ENCODE measurements around the gene TBC1D22A.

Gene TBC1D22A

GRCh38 chr22:46953968-46954765 is 191.7 kb downstream of the TBC1D22A start:
- H3K4me3 ChIP-seq (ENCODE audit: low read length): no peak overlapping the region
- no peak for TF ChIP-seq ZNF274 (IDR thresholded peaks at IDR 0.05; ENCODE audit: low read depth, low read length)

DNA sequence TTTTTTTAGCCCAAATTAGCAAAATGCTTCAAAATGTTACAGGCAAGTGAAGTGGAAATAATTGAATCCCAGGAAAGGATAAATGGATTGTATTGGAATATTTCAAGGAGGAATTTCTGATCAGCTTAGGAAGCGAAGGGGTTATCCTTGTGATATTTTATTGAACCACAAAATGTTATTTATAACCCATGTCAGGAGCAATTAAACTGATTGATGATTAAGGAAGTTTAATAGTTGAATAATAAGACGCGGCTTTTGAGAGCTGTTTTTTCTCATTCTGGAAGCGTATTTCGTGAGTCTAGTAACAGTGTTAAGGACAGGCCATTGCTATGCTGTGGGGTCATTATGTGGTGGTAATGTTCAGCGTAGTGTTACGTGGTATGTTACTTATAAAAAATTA is 192.3 kb downstream of the TBC1D22A start:
- TF ChIP-seq ZNF274 (IDR thresholded peaks at IDR 0.05; ENCODE audit: low read depth, low read length): no peak

GRCh38 chr22:46956498-46957215 is 194.2 kb downstream of the TBC1D22A start:
- no peak overlapping the region for H3K4me3 ChIP-seq (ENCODE audit: low read length)
- no peak for TF ChIP-seq ZNF274 (IDR thresholded peaks at IDR 0.05; ENCODE audit: low read depth, low read length)

More for the DNA sequence above, 192.3 kb downstream of the TBC1D22A start:
- H3K4me3 ChIP-seq (ENCODE audit: low read length): no peak overlapping the region

DNA sequence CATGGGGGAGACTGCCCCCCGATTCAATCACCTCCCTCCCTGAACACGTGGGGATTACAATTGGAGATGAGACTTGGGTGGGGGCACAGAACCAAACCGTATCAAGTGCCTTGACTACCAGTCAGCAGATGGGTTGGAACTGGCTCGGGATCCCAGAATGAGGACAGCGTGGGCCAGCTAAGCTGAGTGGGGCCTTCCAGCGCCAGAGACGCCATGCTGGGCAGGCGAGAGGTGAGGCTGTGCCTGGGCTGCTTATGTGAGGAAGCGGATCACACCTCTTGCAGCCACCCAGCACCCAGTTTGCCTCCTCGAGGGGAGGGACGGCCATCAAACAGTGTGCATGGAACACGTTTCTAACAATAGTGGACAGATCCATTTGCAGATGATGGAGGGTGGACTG is 195.1 kb downstream of the TBC1D22A start:
- H3K4me3 ChIP-seq (ENCODE audit: low read length): no peak overlapping the region
- TF ChIP-seq ZNF274 (IDR thresholded peaks at IDR 0.05; ENCODE audit: low read depth, low read length): no peak

GRCh38 chr22:46958191-46958590 is 195.7 kb downstream of the TBC1D22A start:
- no peak overlapping the region for H3K4me3 ChIP-seq (ENCODE audit: low read length)
- TF ChIP-seq ZNF274 (IDR thresholded peaks at IDR 0.05; ENCODE audit: low read depth, low read length): no peak

- no peak for TF ChIP-seq ZNF274 (IDR thresholded peaks at IDR 0.05; ENCODE audit: low read depth, low read length)
- no peak overlapping the region for H3K4me3 ChIP-seq (ENCODE audit: low read length)
Observed at GRCh38 chr22:46958658-46959057, 196.2 kb downstream of the TBC1D22A start.

DNA sequence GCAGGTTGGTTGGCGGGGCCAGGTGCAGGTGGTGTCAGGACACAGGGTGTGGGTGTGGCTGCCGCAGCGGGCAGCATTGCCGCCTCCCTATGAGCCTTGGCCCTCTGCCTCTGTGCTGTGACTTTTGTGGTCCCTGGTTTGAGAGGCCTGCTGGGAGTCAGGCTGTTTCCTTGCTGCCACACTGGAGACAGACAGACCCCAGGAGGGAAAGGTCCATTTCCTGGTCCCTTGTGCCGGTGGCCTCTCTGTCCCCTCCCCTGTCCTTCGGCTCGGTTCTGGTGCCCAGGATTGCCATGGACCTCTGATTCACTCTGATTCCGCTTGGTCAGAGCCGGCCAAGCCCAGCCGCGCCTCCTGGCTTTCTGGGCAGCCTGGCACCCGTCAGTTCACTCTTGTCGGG is 196.9 kb downstream of the TBC1D22A start:
- no peak for TF ChIP-seq ZNF274 (IDR thresholded peaks at IDR 0.05; ENCODE audit: low read depth, low read length)
- H3K4me3 ChIP-seq (ENCODE audit: low read length): no peak overlapping the region

DNA sequence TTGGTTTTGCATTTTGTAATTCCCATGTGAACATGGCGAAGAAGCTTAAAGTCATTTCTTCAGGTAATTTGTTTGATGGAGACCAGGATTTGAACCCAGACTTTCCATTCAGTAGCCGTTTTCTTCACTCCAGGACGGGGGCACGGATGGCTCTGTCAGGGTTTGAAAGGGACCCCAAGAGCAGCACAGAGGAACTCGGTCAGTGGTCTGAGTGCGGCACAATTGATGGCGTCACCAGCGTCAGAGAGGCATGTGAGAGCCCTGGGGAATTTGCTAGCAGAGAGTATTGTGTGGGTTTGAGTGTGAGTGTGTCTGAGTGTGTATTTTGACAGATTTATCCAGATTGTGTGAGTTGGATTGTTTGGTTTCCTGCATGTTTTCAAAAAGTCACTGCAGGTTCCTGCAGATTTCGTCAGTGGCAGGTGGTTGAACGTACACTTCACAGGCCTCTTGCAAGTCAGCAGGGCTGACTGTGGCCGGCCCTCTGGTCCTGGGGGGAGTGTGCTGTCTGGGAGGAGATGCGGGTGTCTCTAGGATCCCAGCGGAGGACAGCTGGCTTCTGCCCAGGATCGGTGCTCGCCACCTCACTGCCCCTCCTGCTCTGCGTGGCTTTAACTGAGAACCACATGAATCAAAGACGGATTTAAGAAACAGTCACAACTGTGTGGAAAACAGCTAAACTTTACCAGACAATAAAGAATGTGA is 199.3 kb downstream of the TBC1D22A start:
- H3K4me3 ChIP-seq (ENCODE audit: low read length): no peak overlapping the region
- TF ChIP-seq ZNF274 (IDR thresholded peaks at IDR 0.05; ENCODE audit: low read depth, low read length): no peak

DNA sequence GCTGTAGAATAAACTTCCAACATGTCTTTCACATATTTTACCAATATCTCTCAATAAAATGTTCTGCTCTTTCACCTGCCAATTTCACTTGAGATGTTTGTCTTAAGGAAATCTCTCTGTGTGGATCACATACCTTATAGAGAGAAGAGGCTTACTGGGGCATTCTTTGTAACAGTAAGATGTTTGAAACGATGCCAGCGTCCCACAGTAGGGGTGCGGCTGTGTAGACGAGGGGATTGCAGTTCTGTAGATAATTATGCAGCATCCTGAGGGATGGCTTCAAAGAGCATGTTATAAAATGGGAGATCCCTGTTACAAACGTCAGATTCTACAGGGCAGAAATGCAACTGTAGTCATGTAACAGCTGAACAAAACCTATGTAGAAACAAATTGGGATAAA is 200.0 kb downstream of the TBC1D22A start:
- no peak overlapping the region for H3K4me3 ChIP-seq (ENCODE audit: low read length)
- TF ChIP-seq ZNF274 (IDR thresholded peaks at IDR 0.05; ENCODE audit: low read depth, low read length): no peak

- no peak for TF ChIP-seq ZNF274 (IDR thresholded peaks at IDR 0.05; ENCODE audit: low read depth, low read length)
- H3K4me3 ChIP-seq (ENCODE audit: low read length): no peak overlapping the region
Observed at GRCh38 chr22:46963672-46964545, 201.5 kb downstream of the TBC1D22A start.

DNA sequence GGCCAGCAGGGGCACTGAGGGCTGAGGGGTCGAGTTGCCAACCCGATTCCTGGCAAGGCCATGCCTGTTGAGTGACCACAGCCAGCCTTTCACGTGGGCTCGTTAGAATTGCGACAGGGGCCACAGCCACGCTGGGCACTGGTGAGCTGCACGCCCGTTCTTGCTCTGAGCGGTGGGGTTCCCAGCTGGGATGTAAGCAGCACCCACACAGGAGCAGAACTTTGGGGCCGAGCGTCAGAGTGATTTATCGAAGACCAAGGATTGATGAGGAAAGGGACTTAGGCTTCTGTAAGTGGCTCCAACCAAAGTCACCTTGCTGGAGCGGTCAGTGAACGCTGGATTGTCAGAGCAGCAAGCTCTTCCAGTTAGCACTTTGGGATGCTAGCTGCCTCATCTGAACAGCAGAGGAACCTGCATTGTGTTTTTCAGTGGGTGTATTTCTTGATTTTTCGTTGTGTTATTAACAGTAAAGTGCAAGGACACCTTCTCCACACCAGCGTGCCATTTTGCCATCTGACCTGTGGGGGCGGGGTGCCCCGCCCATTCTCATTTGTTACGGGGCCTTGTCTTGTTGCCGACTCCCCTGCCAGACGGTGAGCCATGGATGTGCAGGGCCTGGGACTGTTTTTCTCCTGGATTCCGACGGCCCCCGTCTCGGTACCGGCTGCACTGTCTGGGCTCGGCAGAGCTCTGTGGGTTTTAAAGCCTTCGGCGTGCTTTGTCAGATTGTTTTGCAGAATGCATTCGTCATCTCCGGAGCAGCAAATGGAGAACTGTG is 202.5 kb downstream of the TBC1D22A start:
- TF ChIP-seq ZNF274 (IDR thresholded peaks at IDR 0.05; ENCODE audit: low read depth, low read length): no peak
- no peak overlapping the region for H3K4me3 ChIP-seq (ENCODE audit: low read length)

DNA sequence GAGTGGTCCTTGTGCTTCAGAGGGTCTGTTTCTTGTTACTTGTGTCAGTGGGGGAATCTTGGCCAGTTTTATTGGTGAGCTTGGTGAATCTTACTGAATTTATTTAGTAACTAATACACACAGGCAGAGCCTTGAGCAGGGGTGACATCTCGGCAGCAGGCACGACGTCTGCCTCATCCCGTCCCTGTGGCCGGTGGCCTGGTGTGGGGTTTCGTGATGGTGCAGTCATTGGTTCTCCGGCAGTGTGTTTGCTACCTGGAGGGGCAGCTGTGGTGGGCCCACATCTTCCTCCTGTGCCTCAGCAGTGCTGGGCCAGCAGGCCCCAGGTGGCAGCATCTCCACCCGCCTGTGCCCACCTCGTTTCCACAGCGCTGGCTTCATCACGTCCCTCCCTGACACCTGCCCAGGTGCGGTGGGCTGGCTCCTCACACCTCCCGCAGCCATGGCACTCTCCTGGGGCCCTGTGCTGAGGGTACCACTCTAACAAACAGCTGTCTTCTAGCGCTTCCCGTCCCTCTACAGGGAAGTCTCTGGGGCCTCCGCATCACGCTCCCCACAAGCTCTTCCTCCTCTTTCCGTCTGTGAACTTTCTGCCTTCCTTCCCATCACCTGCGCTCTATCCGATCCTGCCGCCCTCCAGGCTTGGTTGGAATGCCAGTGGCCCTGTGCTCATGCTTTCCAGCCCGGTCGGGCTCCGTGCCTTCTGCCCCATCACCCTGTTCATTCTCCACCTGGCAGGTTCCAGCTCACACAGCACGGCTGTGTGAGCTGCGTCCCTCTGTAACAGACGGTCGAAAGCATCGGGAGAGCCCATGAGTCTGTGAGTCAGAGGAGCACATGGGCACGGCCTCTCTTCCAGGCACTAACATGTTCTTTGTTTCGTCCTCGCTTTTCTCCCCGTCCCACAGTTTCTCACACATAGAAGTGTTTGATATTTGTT is 203.4 kb downstream of the TBC1D22A start:
- no peak overlapping the region for H3K4me3 ChIP-seq (ENCODE audit: low read length)

More for the DNA sequence above, 203.4 kb downstream of the TBC1D22A start:
- no peak for TF ChIP-seq ZNF274 (IDR thresholded peaks at IDR 0.05; ENCODE audit: low read depth, low read length)
